Nephron progenitor cell (in vitro differentiated cells): ENCODE results near the gene RPL32.
"Not testable (repeated sequence)": the region's sequence is repeated elsewhere in the genome, so short reads cannot be mapped to it uniquely, and the experiment has no call there.

ENCODE experiments used
- DNase-seq: peaks from one replicate; pipeline ENCODE4 v3.0.0; 2021
- H3K27ac Mint-ChIP-seq: 2 replicates; pipeline ENCODE4 v1.8.0; 2021; ENCODE audit warnings: mild to moderate bottlenecking, moderate library complexity, mixed read lengths
- H3K27me3 Mint-ChIP-seq: 2 replicates; pipeline ENCODE4 v1.8.0; 2021; ENCODE audit warnings: mild to moderate bottlenecking, low read depth, mixed read lengths; ENCODE audit not compliant: poor library complexity
- H3K36me3 Mint-ChIP-seq: 2 replicates; pipeline ENCODE4 v1.8.0; 2021; ENCODE audit warnings: low read depth, mixed read lengths
- H3K4me1 Mint-ChIP-seq: 2 replicates; pipeline ENCODE4 v1.8.0; 2021; ENCODE audit warnings: mixed read lengths
- H3K4me3 Mint-ChIP-seq: 2 replicates; pipeline ENCODE4 v1.8.0; 2021; ENCODE audit warnings: mild to moderate bottlenecking, moderate library complexity, mixed read lengths
- H3K9me3 Mint-ChIP-seq: 2 replicates; pipeline ENCODE4 v1.8.0; 2021; ENCODE audit warnings: mild to moderate bottlenecking, moderate library complexity, mixed read lengths
- TF ChIP-seq, protein P1 (sequence below): fragments of 200-600 bp; sonication (generic); IDR thresholded peaks from 2 replicates; pipeline ENCODE4 v1.5.0; 2021; ENCODE audit warnings: antibody characterized with exemption

Gene RPL32

GRCh38 chr3:12861611-12862010 lies 20.2 kb upstream of the RPL32 start:
- DNase-seq, result no peak
- peaks cover 20% of the 10 kb centered on the region for H3K27me3 Mint-ChIP-seq
- TF ChIP-seq, protein P1, sequence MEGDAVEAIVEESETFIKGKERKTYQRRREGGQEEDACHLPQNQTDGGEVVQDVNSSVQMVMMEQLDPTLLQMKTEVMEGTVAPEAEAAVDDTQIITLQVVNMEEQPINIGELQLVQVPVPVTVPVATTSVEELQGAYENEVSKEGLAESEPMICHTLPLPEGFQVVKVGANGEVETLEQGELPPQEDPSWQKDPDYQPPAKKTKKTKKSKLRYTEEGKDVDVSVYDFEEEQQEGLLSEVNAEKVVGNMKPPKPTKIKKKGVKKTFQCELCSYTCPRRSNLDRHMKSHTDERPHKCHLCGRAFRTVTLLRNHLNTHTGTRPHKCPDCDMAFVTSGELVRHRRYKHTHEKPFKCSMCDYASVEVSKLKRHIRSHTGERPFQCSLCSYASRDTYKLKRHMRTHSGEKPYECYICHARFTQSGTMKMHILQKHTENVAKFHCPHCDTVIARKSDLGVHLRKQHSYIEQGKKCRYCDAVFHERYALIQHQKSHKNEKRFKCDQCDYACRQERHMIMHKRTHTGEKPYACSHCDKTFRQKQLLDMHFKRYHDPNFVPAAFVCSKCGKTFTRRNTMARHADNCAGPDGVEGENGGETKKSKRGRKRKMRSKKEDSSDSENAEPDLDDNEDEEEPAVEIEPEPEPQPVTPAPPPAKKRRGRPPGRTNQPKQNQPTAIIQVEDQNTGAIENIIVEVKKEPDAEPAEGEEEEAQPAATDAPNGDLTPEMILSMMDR, result no peak
- no peak overlapping the region for H3K27ac Mint-ChIP-seq
- H3K36me3 Mint-ChIP-seq, result no peaks in the 10 kb centered on the region
- peaks cover 10% of the 10 kb centered on the region for H3K9me3 Mint-ChIP-seq
- H3K4me3 Mint-ChIP-seq, result no peak overlapping the region
- H3K4me1 Mint-ChIP-seq, result peaks cover 4% of the 10 kb centered on the region

GRCh38 chr3:12859840-12860239 lies 18.5 kb upstream of the RPL32 start:
- Mint-ChIP-seq H3K27me3 (peaks cover 23% of the 10 kb centered on the region), H3K36me3 (no peaks in the 10 kb centered on the region), H3K4me1 (no peaks in the 10 kb centered on the region), H3K9me3 (no peaks in the 10 kb centered on the region), H3K27ac (no peak overlapping the region), H3K4me3 (no peak overlapping the region)
- DNase-seq, result no peak
- TF ChIP-seq, protein P1, result no peak

- peaks cover 6% of the 10 kb centered on the region for H3K4me1 Mint-ChIP-seq
- H3K27ac Mint-ChIP-seq, result no peak overlapping the region
- no peak for DNase-seq
- TF ChIP-seq, protein P1, result no peak
- no peak overlapping the region for H3K4me3 Mint-ChIP-seq
- peaks cover 36% of the 10 kb centered on the region for H3K27me3 Mint-ChIP-seq
- no peaks in the 10 kb centered on the region for H3K36me3 Mint-ChIP-seq
- H3K9me3 Mint-ChIP-seq, result no peaks in the 10 kb centered on the region
Measured at GRCh38 chr3:12856626-12857025, 15.3 kb upstream of the RPL32 start.

DNA sequence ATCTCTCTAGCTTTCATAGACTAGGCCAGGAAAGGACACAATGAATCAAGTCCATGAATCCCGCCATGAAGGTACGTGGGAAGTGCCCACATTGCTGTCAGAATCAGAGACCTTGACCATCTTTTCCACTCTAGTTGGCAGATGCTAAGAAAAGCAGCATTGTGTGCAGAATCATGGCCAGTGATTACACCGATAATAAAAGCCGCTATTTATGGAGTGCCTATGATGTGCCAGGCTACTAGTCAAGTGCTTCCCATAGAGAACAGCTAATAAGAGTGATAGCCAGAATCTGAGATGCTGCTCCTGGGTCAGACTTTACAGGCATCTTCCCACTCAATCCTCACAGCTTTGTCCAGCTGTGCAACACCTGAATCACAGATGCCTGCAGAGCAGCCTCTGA lies 13.2 kb upstream of the RPL32 start:
- no peak for DNase-seq
- peaks cover 6% of the 10 kb centered on the region for H3K4me1 Mint-ChIP-seq
- no peaks in the 10 kb centered on the region for H3K36me3 Mint-ChIP-seq
- H3K27ac Mint-ChIP-seq, result no peak overlapping the region
- no peaks in the 10 kb centered on the region for H3K9me3 Mint-ChIP-seq
- peaks cover 27% of the 10 kb centered on the region for H3K27me3 Mint-ChIP-seq
- TF ChIP-seq, protein P1, result no peak
- H3K4me3 Mint-ChIP-seq, result no peak overlapping the region

DNA sequence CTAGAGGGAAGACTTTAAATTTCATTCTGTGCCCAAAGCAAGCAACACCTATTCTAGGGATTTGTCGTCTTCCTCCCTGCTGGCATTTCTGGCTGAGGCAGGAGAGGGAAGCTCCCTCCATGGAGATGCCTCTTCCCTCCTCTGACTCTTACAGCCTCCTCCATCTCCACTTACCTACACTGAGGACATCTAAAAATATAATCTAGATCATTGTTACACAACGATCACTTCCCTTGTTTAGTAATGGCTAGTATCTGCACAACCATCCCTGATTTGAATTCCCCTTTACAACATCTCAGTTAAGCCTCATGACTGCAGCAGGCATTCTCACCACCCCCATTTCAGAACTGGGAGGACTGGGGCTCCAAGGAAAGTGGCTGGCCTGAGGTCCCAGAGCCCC lies 12.5 kb upstream of the RPL32 start:
- H3K9me3 Mint-ChIP-seq, result not testable (repeated sequence)

DNA sequence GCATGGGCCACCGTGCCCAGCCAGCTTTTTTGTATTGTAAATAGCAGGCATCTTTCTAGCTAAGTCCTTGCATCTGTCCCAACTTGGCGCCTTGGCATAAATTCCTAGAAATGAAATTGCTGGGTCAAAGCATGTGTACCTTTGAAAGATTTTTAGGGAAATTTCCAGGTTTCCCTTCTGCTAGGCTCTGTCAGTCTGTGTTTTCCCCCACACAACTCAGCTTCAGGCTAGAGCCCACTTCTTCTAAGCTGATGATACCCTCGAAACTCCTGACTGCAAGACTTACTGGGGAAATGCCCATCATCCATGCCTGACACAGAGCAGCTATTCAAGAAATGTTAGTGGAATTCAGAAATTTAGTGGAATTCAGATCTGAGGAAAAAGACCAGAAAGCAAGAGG lies 10.8 kb upstream of the RPL32 start:
- Mint-ChIP-seq H3K27ac (no peak overlapping the region), H3K4me3 (no peak overlapping the region), H3K4me1 (peaks cover 6% of the 10 kb centered on the region), H3K36me3 (no peaks in the 10 kb centered on the region), H3K27me3 (peaks cover 21% of the 10 kb centered on the region), H3K9me3 (no peaks in the 10 kb centered on the region)
- TF ChIP-seq, protein P1, result no peak
- DNase-seq, result no peak

More for the DNA sequence above, 12.5 kb upstream of the RPL32 start:
- peaks cover 27% of the 10 kb centered on the region for H3K27me3 Mint-ChIP-seq
- not testable (repeated sequence) for H3K27ac Mint-ChIP-seq, H3K4me3 Mint-ChIP-seq, DNase-seq, H3K36me3 Mint-ChIP-seq, H3K4me1 Mint-ChIP-seq
